HepG2 (cell line): Measurements from ENCODE around the gene EEFSEC. TPM values are rescaled to one million over a fixed set of nuclear protein-coding genes. Genes with fewer than 3 reads are reported as not detected.

Experiments
- ATAC-seq: fragments of 200-7000 bp; cut with Tn5 transposase; 3 replicates; pipeline ENCODE4 v1.9.1; 2020; ENCODE audit warnings: mild to moderate bottlenecking, moderate library complexity
- BruUV-seq: library from RNA; stranded (reverse); fragments of 400-500 nt; replicated peaks from 2 replicates; lab custom pipeline; 2021; lab: Mats Ljungman, UMichigan
- CTCF ChIA-PET: fragments of 300-600 bp; formaldehyde crosslinking; extraction: SDS; loops from one replicate; lab custom pipeline; 2021; ENCODE audit warnings: low total read pairs, inconsistent platforms, low intra/inter-chr PET ratio; lab: Yijun Ruan, JAX
- POLR2A ChIA-PET: fragments of 350-600 bp; sonication (Branson Sonifier 250); formaldehyde crosslinking; loops from one replicate; lab custom pipeline; 2020; ENCODE audit warnings: antibody characterized with exemption, inconsistent platforms; lab: Yijun Ruan, JAX
- DNase-seq: peaks from one replicate; pipeline ENCODE4 v3.0.0-alpha.2; 2015; ENCODE audit warnings: low spot score
- FAIRE-seq: peaks from 3 replicates; lab custom pipeline; 2011; peaks lifted over from hg19 to GRCh38; lab: Jason Lieb, UNC
- H2AFZ ChIP-seq: one replicate; pipeline ENCODE4 v1.6.1; 2011; ENCODE audit warnings: low read length, inconsistent platforms
- H3K27ac ChIP-seq: fragments of 300-600 bp; 3 replicates; pipeline ENCODE4 v1.8.0; 2011; ENCODE audit warnings: mixed run types, mild to moderate bottlenecking, mixed read lengths, low read length, inconsistent platforms; ENCODE audit not compliant: insufficient read depth; ENCODE audit errors: extremely low read length
- H3K27me3 ChIP-seq, 2 experiments: fragments of 200-600 bp in 1 of 2; 2 replicates in 1 of 2; 3 replicates in 1 of 2; pipeline versions ENCODE4 v1.6.0 to v1.8.0; 2011; ENCODE audit warnings: low read length in 2 of 2, mild to moderate bottlenecking in 2 of 2, moderate library complexity in 2 of 2, inconsistent platforms in 1 of 2; ENCODE audit not compliant: insufficient read depth in 2 of 2, control insufficient read depth in 1 of 2
- H3K36me3 ChIP-seq, 2 experiments: fragments of 200-600 bp in 1 of 2; replicated peaks in 1 of 2; 2 replicates in 1 of 2; 3 replicates in 1 of 2; pipeline versions ENCODE4 v1.5.1 to v1.8.0; 2011; ENCODE audit warnings: low read length in 2 of 2, inconsistent platforms in 1 of 2; ENCODE audit not compliant: insufficient read depth in 2 of 2, control insufficient read depth in 1 of 2
- H3K4me1 ChIP-seq: 2 replicates; pipeline ENCODE4 v1.5.1; 2012; ENCODE audit warnings: low read length, inconsistent platforms; ENCODE audit not compliant: insufficient read depth
- H3K4me2 ChIP-seq: 2 replicates; pipeline ENCODE4 v1.6.0; 2011; ENCODE audit warnings: low read depth, low read length, inconsistent platforms
- H3K4me3 ChIP-seq, 3 experiments: fragments of 200-600 bp in 1 of 3; sonication (generic), shearing (Covaris generic) in 1 of 3; replicated peaks in 1 of 3; 2 replicates each; pipeline ENCODE4 v1.5.1; 2011 to 2016; ENCODE audit warnings: low read length in 3 of 3, inconsistent platforms in 2 of 3, low read depth in 2 of 3, mild to moderate bottlenecking in 2 of 3, control low read depth in 1 of 3, mixed read lengths in 1 of 3; ENCODE audit not compliant: insufficient read depth in 1 of 3
- H3K79me2 ChIP-seq: one replicate; pipeline ENCODE4 v1.6.1; 2011; ENCODE audit warnings: low read length, inconsistent platforms; ENCODE audit not compliant: insufficient read depth
- H3K9ac ChIP-seq: 2 replicates; pipeline ENCODE4 v1.6.0; 2011; ENCODE audit warnings: mild to moderate bottlenecking, low read depth, low read length, inconsistent platforms; ENCODE audit not compliant: insufficient read depth
- H3K9me3 ChIP-seq: 2 replicates; pipeline ENCODE4 v1.5.1; 2012; ENCODE audit warnings: mild to moderate bottlenecking, low read length
- H4K20me1 ChIP-seq: 2 replicates; pipeline ENCODE4 v1.6.0; 2011; ENCODE audit warnings: inconsistent platforms, mild to moderate bottlenecking, low read length, moderate library complexity; ENCODE audit not compliant: insufficient read depth
- EZH2 ChIP-seq: conservative IDR thresholded peaks from 2 replicates; pipeline ENCODE4 v1.6.1; 2012; ENCODE audit warnings: mild to moderate bottlenecking, low read depth, low read length, moderate library complexity
- FOSL2 ChIP-seq: sonication (generic); formaldehyde crosslinking; IDR thresholded peaks from 2 replicates; pipeline ENCODE4 v1.4.0; 2020; ENCODE audit warnings: missing genetic modification reagents
- HES4 ChIP-seq: sonication (generic); formaldehyde crosslinking; IDR thresholded peaks from 2 replicates; pipeline ENCODE4 v1.9.0; 2021; ENCODE audit warnings: mild to moderate bottlenecking, missing genetic modification reagents, borderline replicate concordance
- RFX1 ChIP-seq: fragments of 450-650 bp; IDR thresholded peaks from 2 replicates; pipeline ENCODE4 v1.6.1; 2017
- SRSF9 ChIP-seq: fragments of 200-400 bp; formaldehyde crosslinking; IDR thresholded peaks from 2 replicates; pipeline ENCODE4 v1.6.1; 2018; ENCODE audit warnings: borderline replicate concordance, mild to moderate bottlenecking, low read depth, low read length; ENCODE audit not compliant: insufficient read depth, poor library complexity, severe bottlenecking
- ZNF235 ChIP-seq: sonication (generic); formaldehyde crosslinking; IDR thresholded peaks from 2 replicates; pipeline ENCODE4 v1.8.1; 2023; ENCODE audit warnings: mild to moderate bottlenecking, missing genetic modification reagents, borderline replicate concordance
- ZNF333 ChIP-seq: sonication (generic); formaldehyde crosslinking; IDR thresholded peaks from 2 replicates; pipeline ENCODE4 v1.4.0; 2020; ENCODE audit warnings: mild to moderate bottlenecking, missing genetic modification reagents, borderline replicate concordance
- ZNF572 ChIP-seq: sonication (generic); formaldehyde crosslinking; IDR thresholded peaks from 2 replicates; pipeline ENCODE4 v1.5.1; 2020; ENCODE audit warnings: mild to moderate bottlenecking, missing genetic modification reagents
- ZNF678 ChIP-seq: sonication (generic); formaldehyde crosslinking; IDR thresholded peaks from 2 replicates; pipeline ENCODE4 v1.4.0; 2020; ENCODE audit warnings: mild to moderate bottlenecking, missing genetic modification reagents
- ZNF768 ChIP-seq: sonication (generic); formaldehyde crosslinking; IDR thresholded peaks from 2 replicates; pipeline ENCODE4 v1.4.0; 2020; ENCODE audit warnings: missing genetic modification reagents
- WGBS: methylation state at CpG from one replicate; pipeline ENCODE4 v1.1.6; 2017; ENCODE audit warnings: low lambda C conversion rate; 5-methylcytosine and 5-hydroxymethylcytosine counted together
- in situ Hi-C: cut with HindIII; loops from 2 replicates; pipeline ENCODE4 v1.10.0; 2017; ENCODE audit warnings: low pct_unique_long_range_greater_than_20kb; ENCODE audit not compliant: extremely low pct_ligation_motif_present
- intact Hi-C: fragments of 100-400 bp; cut with micrococcal nuclease; formaldehyde crosslinking; loops from one replicate; pipeline ENCODE4 v1.10.0; 2022; ENCODE audit not compliant: unreplicated experiment
- polyA plus RNA-seq, 8 experiments: library from polyadenylated mRNA; depleted of rRNA in 3 of 8; stranded (reverse) in 7 of 8; unstranded in 1 of 8; fragments of >200 nt; fragmentation: Illumina TruSeq in 4 of 8; extraction: Trizol in 4 of 8; gene quantifications; 2 replicates each; pipeline versions ENCODE4 v1.2.1 to v1.2.3, GENCODE V29; 2011 to 2016; ENCODE audit warnings: low read depth in 4 of 8, missing spikeins in 1 of 8, mixed read lengths in 1 of 8; ENCODE audit not compliant: insufficient read depth in 1 of 8
- total RNA-seq, 5 experiments: library from RNA; depleted of rRNA; stranded (reverse); fragments of >200 nt; fragmentation: Illumina TruSeq; extraction: Trizol; gene quantifications; 2 replicates each; pipeline ENCODE4 v1.2.3, GENCODE V29; 2016; ENCODE audit warnings: low read depth in 1 of 5
- TF ChIP-seq, protein P1 (sequence below): sonication (generic); formaldehyde crosslinking; IDR thresholded peaks from 2 replicates; pipeline ENCODE4 v1.5.0; 2020; ENCODE audit warnings: missing genetic modification reagents
- TF ChIP-seq, protein P2 (sequence below): sonication (generic); formaldehyde crosslinking; IDR thresholded peaks from 2 replicates; pipeline ENCODE4 v1.4.0; 2020; ENCODE audit warnings: missing genetic modification reagents, borderline replicate concordance

EEFSEC gene
- total and polyA plus RNA-seq, 2 of the 13 experiments (the other 11 are each of a cell fraction or from before 2014, with no cell fraction given), result 6.4 to 24.2 TPM

DNA sequence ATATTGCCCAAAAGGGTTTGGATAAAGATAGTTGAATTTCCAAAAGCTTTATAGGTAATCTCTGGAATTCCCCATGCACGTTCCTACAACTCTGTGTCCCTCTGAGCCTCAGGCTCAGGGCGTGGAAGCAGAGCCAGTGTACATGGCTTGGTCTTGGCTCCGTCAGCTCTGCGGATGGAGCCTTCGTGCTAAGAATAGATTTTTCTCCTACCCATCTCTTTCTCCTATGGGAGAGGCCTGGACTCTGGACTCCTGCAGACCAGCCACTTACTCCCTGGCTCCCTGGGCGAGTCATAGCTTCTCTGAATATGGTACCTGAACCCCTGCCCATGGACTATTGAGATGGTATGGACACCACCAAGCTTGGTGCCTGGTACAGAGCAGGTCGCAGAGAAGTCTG lies 99.9 kb downstream of the EEFSEC start:
- no peak for FAIRE-seq
- 0 out of 2 replicates have a peak, but pooled peaks have one; percentile 24 for TF ChIP-seq FOSL2 (CRISPR knock-in tag)
- TF ChIP-seq ZNF768 (CRISPR knock-in tag), result no peak
- TF ChIP-seq, all 625 proteins: peak for 1
- Histone ChIP-seq H3K9ac (no peak overlapping the region), H3K27ac (no peak overlapping the region), H3K36me3 (peaks cover 5 to 23% of the 10 kb centered on the region in 2 experiments; a peak in 4 of 5 replicates), H3K9me3 (no peaks in the 10 kb centered on the region), H2AFZ (no peak overlapping the region), H4K20me1 (0 out of 2 replicates have a peak, but pooled peaks cover 4% of the 10 kb centered on the region), H3K27me3 (no peaks in the 10 kb centered on the region), H3K4me3 (no peak overlapping the region), H3K79me2 (no peaks in the 10 kb centered on the region), H3K4me1 (peaks cover 19% of the 10 kb centered on the region), H3K4me2 (no peak overlapping the region)
- CTCF ChIA-PET, result no interaction called here
- POLR2A ChIA-PET, result no interaction called here
- intact Hi-C loops (no loop called here), in situ Hi-C loops (no loop called here)
- DNase-seq (no peak), ATAC-seq (no peak; the same call in 2 of the 3 replicates)
- BruUV-seq, result no TSS peak
- WGBS, result 97% methylated on average over 7 of the region's 7 CpGs

DNA sequence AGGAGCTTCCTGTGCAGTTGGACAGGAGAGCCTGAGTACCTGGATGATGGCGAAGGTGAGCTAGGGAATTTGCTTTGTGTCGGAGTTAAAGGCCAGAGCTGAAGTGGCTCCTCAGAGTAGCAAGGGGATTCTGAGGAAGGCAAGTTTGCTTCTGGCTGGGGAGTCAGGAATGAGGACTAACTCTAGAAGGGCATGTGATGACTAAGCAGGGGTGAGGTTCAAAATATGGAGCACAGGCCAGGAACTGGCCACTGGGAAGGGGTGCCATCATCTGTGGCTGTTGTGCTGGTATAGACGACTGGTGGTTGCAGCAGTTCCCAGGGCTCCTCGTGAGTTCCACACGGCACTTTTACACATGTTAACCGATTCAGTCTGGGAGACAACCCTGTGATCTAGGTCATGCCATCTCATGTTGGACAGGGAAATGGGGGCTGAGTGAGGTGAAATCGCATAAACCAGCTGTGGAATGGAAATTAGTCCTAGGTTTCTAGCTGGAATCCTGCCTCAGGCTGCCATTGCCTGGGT lies 100.8 kb downstream of the EEFSEC start:
- Histone ChIP-seq H4K20me1 (0 out of 2 replicates have a peak, but pooled peaks cover 4% of the 10 kb centered on the region), H3K36me3 (peaks cover 4 to 27% of the 10 kb centered on the region in 2 experiments; a peak in 4 of 5 replicates), H3K4me1 (peaks cover 19% of the 10 kb centered on the region), H2AFZ (no peak overlapping the region), H3K9me3 (peaks cover 5% of the 10 kb centered on the region), H3K4me2 (no peak overlapping the region), H3K27ac (no peak overlapping the region), H3K4me3 (no peak overlapping the region), H3K27me3 (no peaks in the 10 kb centered on the region), H3K79me2 (no peaks in the 10 kb centered on the region), H3K9ac (no peak overlapping the region)
- ChIA-PET CTCF (no interaction called here), POLR2A (no interaction called here)
- no peak for ATAC-seq
- DNase-seq, result no peak
- in situ Hi-C loops, result no loop called here
- intact Hi-C loops, result no loop called here
- BruUV-seq, result no TSS peak
- FAIRE-seq, result no peak
- WGBS, result 96% methylated on average over 7 of the region's 7 CpGs
- TF ChIP-seq SRSF9 (no peak), ZNF572 (CRISPR knock-in tag) (no peak), HES4 (CRISPR knock-in tag) (no peak), ZNF333 (CRISPR knock-in tag) (no peak), RFX1 (no peak), ZNF235 (CRISPR knock-in tag) (no peak), EZH2 (no peak), ZNF678 (CRISPR knock-in tag) (no peak)
- TF ChIP-seq, protein P1, sequence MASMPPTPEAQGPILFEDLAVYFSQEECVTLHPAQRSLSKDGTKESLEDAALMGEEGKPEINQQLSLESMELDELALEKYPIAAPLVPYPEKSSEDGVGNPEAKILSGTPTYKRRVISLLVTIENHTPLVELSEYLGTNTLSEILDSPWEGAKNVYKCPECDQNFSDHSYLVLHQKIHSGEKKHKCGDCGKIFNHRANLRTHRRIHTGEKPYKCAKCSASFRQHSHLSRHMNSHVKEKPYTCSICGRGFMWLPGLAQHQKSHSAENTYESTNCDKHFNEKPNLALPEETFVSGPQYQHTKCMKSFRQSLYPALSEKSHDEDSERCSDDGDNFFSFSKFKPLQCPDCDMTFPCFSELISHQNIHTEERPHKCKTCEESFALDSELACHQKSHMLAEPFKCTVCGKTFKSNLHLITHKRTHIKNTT (CRISPR knock-in tag), result no peak
- TF ChIP-seq, protein P2, sequence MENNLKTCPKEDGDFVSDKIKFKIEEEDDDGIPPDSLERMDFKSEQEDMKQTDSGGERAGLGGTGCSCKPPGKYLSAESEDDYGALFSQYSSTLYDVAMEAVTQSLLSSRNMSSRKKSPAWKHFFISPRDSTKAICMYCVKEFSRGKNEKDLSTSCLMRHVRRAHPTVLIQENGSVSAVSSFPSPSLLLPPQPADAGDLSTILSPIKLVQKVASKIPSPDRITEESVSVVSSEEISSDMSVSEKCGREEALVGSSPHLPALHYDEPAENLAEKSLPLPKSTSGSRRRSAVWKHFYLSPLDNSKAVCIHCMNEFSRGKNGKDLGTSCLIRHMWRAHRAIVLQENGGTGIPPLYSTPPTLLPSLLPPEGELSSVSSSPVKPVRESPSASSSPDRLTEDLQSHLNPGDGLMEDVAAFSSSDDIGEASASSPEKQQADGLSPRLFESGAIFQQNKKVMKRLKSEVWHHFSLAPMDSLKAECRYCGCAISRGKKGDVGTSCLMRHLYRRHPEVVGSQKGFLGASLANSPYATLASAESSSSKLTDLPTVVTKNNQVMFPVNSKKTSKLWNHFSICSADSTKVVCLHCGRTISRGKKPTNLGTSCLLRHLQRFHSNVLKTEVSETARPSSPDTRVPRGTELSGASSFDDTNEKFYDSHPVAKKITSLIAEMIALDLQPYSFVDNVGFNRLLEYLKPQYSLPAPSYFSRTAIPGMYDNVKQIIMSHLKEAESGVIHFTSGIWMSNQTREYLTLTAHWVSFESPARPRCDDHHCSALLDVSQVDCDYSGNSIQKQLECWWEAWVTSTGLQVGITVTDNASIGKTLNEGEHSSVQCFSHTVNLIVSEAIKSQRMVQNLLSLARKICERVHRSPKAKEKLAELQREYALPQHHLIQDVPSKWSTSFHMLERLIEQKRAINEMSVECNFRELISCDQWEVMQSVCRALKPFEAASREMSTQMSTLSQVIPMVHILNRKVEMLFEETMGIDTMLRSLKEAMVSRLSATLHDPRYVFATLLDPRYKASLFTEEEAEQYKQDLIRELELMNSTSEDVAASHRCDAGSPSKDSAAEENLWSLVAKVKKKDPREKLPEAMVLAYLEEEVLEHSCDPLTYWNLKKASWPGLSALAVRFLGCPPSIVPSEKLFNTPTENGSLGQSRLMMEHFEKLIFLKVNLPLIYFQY, result no peak
